Kidney capillary endothelial cell (primary cell): ENCODE results near the gene TLE1.
A peak's percentile ranks its signal among the peaks of the same experiment; 100 is the strongest.

Experiments used
- DNase-seq: peaks from one replicate; pipeline ENCODE4 v3.0.0-alpha.2; 2018; ENCODE audit warnings: low spot score

Gene TLE1

DNA sequence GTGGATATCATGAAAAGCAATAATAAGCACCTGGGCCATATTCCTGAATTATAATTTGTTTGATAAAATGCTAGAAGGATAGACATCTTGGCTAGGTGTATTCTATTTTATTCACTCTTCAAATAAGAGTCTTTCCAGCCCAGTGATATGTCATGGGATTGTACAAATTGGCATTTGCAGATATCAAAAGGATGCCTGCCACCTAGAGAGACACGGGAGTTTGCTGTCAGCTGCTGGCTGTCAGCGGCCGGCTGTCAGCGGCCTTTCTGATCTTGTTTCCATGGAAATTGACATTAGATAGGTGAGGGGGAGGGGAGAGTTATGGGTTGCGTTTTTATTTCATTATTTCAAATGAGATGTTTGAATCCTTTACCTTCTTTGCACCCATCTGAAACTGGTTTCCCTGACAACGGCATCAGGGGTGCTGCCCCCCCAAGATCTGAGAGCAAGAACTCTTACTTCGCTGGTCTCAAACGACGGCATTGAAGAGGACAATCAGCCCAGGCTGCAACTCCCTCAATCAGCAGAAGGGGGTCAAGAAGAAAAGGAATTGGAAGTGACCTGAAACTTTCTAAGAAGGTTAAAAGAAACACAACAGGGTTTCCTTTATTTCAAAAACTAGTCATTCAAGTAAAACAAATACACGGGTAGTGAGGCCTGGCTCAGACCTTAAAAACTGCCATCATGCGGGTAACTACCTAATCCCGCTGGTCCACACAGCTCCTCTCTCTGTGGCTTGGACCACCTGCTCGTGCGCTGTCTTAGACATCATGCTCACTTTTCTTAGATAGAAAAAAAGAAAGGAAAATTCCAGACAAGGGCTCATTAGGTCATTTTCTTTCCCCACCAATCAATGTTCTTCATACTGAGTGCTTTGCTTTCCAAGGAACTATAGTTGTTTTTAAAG, 115.7 kb downstream of the TLE1 start:
- no peak for DNase-seq

DNA sequence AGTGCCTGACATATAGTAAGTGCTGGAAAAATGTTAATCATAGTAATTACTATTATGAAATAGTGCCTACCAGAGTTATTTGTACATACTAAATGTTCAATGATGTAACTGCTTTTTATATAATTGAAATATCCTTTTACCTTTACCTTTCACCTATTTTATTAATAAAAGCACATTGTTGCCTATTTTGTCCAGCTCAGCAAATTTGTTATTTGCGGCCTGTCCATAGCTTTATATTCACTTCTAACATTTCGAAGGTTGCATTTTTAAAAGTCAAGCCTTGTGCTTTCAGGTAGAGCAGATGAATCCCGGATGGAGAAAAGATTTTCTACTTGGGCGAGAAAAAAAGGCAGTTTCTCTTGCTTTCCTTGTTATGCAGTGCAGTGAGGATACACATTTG, 119.3 kb downstream of the TLE1 start:
- no peak for DNase-seq

DNA sequence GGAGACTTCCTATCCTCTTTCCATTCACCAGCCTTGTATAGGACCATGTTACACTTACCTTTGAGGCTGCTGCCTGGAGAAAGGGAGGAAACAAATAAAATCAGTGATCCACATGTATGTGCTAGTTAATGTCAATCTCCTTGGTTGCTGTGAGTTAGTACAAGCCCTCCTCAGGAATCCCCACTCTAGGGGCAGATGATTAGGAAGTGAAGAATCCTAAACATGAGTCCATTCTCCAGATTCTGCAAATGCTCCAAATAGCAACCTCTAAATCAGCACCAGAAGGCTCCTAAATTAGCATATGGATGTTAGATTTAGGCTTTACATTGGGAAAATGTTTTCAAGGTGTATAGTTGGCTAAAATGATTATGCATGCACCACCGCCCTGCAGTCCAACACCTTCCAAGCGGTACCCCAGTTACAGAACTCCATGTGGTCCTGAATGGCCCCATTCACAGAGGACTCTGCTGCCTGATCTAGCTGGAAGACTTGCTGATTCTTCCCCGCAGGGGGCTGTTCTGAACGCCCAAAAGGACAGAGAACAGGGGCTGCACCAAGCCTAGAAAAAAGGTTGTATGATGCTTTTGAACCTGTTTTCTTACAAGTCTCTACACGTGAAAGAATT, 123.2 kb downstream of the TLE1 start:
- DNase-seq, result no peak

DNA sequence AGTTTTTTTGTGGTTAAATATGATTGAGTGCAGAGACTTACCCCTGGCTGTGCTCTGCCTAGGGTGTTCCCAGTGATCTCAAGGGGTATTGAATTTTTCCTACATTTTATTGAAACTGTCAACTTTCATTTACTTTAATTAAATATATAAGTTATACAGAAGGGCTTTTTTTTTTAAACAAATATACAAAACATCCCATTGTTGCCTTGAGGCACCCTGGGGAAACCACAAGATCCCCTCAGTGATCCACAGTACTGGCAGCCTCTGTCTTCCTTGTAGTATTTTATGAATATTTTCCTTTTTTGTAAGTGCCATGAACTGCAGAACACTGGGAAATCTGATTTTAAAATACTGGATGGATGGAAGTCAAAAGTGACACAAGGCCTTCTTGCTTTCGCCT, 123.7 kb downstream of the TLE1 start:
- DNase-seq, result no peak

DNA sequence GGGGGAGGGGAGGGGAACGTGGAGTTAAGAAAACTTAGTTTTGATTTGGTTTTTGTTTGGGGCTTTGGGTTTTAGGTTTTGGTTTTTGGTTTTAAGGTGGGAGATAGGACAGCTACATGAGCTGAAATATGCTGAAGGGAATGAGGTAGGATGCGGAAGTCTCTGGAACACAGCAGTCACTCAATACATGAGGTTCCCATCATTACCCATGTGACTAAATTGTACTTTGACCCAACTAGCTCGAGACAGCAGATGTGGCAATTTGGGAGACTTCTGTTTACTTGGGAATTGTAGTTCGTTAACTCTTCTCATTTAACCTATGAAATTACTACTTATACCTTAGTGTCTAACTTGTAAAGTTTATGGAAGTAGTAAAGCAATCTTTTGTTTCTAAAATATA, 124.2 kb downstream of the TLE1 start:
- DNase-seq, result no peak

DNA sequence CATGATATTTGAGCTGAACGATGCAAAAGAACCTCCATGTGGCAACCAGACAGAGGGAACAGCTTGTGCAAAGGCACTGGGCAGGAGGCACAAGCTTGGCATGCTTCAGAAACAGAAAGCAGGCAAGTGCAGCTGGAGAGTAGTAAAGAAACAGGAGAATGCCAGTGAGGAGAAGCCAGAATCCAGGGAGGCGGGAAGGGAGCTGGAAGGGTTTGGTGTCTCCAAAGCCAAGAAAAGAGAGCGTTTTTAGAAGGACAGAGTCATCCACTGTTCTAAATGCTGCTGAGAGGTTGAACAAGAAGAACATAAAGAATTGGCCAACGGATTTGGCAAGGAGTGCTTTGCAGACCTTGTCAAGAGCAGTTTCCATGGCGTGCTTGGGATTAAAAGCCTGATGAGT, 124.7 kb downstream of the TLE1 start:
- DNase-seq, result no peak

DNA sequence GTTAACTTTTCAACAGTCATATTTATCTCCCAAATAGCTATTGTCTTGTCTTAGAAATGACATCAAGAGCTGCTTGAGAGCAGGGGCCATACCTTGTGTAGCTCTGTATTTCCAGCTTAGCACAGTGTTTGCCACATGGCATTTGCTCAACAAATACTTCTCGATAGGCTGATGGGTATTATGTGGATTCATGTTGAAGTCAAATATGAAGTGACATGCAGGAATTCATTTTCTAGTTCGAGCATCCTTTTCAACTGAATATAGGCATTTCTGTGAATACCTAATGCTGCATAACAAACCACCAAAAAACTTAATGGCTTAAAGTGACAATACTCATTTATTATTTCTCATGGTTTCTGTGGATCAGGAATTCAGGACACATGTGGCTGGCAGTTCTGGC, 125.6 kb downstream of the TLE1 start:
- no peak for DNase-seq

DNA sequence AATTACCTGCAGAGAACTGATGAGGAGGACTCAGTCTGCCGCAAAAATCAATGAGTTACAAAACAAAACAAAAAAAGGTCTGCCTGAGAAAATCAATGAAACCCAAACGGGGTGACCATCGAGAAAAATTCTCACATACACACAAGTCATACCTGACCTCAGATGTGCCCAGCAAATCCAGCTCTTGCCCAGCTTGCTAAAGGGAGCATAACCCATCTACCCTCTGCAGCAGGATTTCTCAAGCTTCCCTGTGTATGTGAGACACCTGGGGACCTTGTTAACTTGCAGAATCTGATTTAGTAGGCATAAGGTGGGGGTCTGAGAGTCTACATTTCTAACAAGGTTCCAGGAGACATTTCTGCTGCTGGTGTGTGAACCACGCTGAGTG, 126.3 kb downstream of the TLE1 start:
- DNase-seq, result peak; percentile 9

DNA sequence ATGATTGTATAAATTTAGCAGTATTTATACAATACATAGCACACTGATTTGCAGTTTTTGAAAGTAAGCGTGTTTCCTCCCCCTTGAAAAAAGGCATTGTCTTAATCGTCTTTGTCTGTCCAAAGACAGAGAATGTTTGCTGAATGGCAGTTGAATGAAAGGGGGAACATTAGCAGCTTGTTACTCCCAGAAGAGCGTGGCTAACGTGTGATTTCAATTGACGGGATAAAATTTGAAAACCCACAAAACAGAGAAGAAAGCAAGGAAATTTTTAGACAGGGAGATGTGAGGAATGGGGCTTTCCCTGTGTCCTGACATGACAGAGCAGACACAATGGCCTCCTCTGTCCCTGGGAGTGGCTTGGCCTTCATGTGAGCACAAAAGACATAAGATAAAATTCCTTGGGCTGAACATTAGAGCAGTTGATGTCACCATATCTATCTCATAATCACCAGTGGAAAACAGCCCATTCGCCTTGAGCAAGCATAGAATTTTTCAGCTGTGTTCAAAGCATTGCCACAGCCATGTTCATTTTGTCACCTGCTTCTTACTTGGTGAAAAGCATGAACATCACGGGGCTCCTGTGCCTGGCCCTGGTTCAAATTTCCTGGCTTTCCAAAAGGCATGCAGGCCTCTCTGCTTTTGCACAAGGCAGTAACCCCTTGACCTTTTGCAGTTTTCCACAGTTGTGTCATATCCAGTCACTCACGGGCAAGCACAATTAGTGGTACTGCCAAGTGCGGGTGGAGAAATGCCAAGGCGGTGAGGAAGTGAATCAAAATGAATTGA, 126.9 kb downstream of the TLE1 start:
- DNase-seq, result peak; percentile 51

DNA sequence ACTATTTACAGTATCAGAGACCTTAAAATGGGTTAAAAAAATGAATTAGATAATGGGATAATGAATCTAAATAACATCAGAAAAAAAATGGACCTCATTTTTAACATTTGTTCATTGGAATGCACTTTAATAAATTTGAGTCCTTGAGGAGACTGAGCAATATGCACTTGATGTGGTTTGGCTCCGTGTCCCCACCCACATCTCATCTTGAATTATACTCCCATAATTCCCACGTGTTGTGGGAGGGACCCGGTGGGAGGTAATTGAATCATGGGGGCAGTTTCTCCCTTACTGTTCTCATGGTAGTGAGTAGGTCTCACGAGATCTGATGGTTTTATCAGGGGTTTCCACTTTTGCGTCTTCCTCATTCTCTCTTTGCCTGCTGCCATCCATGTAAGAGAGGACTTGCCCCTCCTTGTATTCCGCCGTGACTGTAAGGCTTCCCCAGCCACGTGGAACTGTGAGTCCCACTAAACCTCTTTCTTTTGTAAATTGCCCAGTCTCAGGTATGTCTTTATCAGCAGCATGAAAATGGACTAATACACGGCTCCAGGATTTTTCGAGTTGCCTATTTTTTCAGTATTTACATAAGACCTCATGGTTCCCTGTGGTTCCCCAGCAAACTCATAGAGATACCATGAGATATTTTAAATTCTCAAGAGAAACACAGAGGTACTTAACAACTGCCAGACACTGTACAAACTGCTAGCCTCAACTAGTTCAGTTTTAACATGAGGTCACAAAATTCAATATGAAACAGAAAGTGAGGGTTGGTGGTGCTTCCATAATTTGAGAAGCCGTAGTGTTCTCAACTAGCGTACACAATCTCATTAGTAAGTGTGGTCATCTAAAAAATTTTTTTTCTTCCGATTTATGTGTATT, 128.3 kb downstream of the TLE1 start:
- no peak for DNase-seq

DNA sequence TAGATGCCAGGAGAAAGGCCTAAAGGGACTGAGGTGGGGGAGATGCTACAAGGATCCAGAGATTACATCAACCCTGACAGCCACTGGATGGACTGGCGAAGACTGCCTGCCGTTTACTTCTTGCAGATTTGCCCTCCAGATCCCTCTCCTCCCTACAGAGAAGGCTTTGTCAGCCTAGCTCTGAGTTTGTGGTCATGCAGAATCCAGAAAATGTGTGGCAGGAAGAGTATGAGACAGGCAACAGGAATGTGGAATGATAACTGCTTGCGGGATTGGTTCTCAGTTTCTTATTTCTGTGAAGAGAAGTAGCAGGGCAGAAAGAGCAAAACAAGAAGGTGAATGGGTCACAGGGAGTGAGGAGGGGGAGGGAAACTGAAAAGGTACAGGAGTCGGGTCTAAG, 129.6 kb downstream of the TLE1 start:
- DNase-seq, result no peak

DNA sequence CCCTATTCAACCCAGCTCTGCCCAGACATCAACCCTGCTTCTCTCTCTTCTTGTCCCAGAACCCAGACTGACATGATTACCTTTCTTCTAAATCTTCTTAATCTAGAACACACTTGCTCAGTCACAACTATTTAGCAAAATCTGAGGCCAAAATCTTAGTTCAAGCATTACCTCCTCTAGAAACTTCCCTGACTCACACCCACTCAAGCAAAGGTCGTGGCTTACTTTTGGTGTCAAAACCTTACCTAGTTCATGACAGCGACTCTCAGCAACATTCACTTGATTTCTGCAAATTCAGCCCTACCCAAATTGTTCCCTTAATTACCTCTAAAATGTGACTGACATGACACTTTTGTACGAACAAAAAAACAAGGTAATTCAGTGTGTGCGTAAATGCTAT, 130.2 kb downstream of the TLE1 start:
- DNase-seq, result no peak

DNA sequence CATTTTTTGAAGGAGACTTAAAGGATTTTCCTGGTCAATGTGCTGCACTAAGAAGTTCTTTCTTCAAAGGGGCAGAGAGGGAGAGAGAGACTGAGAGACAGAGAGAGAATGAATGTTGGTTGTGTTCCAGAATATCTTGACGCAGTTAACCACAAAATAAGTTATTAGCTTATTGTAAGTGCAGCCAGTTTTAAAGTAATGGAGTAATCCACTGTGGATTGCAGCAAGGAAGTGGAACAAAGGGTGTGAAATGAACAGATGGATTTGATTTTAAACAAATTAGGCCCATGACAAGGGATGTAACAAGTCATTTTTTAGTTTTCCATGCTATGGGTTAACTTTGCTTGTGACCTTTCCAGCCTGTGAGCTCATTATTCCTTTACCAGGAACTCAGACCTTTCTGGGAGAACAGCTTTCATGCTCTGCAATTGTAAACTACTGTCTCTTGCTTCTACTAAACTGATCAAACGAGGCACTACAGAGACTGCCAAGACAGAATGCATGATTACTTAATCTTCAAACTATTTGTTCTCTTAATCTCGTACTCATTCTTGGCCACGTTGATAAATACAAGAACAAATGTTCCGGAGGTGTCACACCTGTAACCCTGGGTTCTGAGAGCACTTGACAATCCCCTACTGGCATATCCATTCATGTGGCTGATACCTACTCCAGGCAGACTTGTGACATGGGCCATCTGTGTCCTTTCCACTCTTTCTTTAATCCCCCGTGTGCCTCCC, 131.1 kb downstream of the TLE1 start:
- DNase-seq, result no peak

DNA sequence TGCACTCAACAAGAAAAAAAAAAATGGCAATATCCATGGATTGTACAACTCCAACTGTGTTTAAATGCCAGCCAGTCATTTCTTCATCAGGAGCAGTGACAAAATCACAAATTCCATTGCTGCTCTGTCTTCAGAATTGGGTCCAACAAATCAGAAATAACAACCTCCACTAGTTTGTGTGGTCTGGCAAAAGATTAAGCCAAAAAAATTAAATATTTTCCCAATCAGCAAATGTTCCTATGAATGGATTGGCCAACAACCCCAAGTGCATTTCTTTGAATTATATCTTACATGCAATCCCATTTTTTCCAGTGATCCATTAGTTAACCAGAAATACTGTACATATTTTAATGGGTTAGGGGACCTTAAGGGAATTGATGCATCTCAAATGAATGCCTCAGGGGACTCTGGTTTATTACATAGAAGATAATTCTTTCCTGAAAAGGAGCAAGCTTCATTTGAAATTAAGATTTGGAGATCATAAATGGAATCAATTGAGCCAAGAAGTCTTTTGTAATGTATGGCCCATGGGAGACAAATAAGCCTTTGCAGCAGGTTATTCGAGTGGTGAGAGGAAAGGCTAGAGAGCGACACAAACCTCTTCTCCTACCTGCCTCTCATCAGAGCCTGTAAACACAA, 131.8 kb downstream of the TLE1 start:
- no peak for DNase-seq

DNA sequence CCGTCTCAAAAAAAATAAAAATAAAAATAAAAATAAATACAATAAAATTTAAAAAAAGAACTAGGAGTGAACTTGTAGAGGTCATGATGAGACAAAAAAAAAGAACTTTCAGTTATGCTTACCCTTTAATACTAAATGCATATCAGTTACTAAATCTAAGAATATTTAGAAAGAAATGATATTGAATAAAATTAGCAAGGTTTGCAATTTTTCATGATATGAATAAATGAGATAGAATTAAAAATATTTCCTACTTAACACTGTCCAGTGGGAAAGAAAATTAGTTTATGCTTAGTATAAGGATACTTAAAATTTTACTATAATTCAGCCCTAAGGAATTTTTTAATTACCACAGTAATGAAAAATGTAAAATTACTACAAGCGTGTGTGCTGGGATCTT, 132.4 kb downstream of the TLE1 start:
- no peak for DNase-seq

DNA sequence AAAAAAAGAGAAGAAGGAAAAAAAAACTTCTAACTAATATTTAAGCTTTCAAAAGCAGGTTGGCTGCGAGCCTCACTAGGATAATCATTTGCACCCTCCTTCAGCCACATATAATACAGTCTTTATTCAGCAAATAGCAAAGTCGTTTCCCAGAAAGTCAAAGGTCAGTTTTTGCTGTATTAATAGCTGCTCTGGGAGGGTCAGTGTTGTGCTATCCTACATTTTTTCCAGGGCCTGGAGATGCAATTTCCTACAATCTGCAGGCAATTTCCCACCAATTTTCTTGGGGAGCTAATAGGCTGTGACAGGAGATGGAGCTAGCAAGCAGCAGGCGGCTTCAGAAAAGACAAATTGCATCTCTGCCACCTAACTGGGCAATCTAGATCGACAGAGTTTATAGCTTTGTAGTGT, 136.8 kb downstream of the TLE1 start:
- DNase-seq, result no peak

DNA sequence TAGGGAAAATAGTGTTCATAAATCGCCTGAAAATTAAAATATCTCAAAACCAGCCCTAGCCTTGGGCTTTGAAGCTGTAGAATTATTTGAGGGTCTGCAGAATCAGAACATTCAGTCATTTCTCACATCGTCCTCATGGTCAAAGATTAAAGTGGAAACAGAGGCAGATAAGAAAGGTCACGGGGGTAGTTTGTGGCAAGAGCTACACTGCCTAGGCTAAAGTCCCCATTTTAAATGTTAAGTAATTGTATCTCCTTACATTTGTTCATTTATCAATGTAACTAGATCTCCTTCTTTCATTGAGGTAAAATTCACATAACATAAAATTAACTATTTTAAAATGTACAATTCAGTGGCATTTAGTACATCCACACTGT, 139.2 kb downstream of the TLE1 start:
- no peak for DNase-seq

DNA sequence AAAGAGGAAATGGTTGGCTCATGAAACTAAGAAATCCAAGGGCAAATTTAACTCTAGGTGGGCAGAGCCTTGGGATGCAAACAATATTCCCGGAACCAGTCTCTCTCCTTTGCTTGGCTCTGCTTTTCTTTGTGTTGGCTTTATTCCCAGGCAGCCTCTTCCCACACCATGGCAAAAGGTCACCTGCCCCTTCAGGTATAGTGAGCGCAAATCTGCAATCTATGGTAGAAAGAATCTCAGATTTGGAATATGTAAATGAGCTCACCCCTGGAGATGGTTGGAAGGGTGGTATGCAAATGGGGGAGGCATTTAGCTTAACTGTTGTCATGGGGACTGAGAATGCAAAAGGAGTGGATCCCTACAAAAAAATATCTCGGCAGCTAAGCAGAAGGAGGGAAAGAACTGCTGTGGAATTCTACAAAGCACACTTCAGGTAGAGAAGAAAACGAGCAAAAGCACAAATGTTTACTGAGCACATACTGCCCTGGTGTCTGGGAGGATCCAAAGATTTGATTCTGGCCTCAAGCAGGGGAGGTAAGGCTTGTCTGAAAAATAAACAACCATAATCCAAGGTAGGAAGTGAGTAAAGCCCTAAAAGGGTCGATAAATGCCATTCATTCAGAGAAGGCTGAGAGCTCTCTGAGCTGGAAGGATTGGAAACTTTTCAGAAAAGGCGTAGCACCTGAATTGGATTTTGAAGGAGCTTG, 139.7 kb downstream of the TLE1 start:
- no peak for DNase-seq

DNA sequence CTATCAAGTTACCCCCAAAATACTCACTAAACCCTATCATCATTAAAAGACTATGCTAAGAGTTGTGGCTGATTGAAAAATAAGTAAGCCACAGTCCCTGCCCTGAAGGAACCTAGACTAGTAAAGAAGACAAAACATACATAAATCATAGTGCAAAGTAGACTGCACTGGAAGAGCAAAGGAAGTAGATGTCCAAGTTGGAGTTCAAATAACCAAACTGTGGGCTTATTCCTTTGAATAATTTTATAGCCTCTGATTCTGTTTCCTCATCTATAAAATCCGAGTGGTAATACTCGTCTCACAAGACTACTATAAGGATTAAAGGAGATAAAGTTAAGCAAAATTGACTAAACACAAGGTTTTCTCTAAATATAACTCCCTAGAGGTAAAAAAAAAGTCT, 140.4 kb downstream of the TLE1 start:
- DNase-seq, result no peak

DNA sequence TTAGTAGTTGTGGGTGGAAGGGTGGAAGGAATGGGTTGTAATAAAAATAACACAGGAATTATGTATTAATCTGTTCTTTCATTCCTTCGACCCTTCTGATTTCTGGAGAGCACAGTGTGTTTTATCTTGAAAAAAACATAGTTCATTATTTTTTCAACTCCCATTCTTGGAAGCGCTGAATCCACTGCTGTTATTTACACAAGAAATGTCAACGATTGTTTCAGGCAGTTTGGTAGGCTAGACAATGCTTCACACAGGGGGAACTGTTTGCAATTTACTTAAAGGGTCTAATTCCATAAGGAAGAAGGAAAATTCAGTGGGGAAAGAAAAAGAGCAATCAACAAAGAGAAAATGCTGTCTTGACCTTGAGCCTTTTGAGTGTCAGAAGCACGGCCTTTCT, 142.9 kb downstream of the TLE1 start:
- DNase-seq, result no peak
